Uterus (tissue), 4 donors: Measurements from ENCODE around the gene TARS3. TPM values are rescaled to one million over a fixed set of nuclear protein-coding genes. Genes with fewer than 3 reads are reported as not detected.

Source experiments
- DNase-seq, 2 donors: peaks; one replicate each; pipeline ENCODE4 v3.0.0-alpha.2; 2019 to 2020
- H3K27ac ChIP-seq, 2 donors: fragments of 200-600 bp; sonication (generic); 1 replicate in 1 of 2; 2 replicates in 1 of 2; pipeline ENCODE4 v1.5.1; 2016 to 2018
- H3K27me3 ChIP-seq, 2 donors: fragments of 200-600 bp; sonication (generic); one replicate each; pipeline ENCODE4 v1.5.1; 2018 to 2019; ENCODE audit warnings: control low read depth in 1 of 2
- H3K36me3 ChIP-seq, 2 donors: fragments of 200-600 bp; sonication (generic); one replicate each; pipeline ENCODE4 v1.5.1; 2019; ENCODE audit warnings: control low read depth in 1 of 2
- H3K4me1 ChIP-seq, 2 donors: fragments of 200-600 bp; sonication (generic); one replicate each; pipeline ENCODE4 v1.5.1; 2018 to 2019; ENCODE audit warnings: control low read depth in 1 of 2
- H3K4me3 ChIP-seq, 2 donors: fragments of 200-600 bp; sonication (generic); 1 replicate in 1 of 2; 2 replicates in 1 of 2; pipeline ENCODE4 v1.5.1; 2018 to 2019; ENCODE audit warnings: mild to moderate bottlenecking in 1 of 2
- H3K9me3 ChIP-seq, 2 donors: fragments of 200-600 bp; sonication (generic); one replicate each; pipeline ENCODE4 v1.5.1; 2019; ENCODE audit warnings: control low read depth in 1 of 2
- CTCF ChIP-seq, 4 experiments: fragments of 200-600 bp in 2 of 4; fragments of 450-650 bp in 2 of 4; sonication (generic) in 2 of 4; IDR thresholded peaks; one replicate each; pipeline ENCODE4 v1.5.1; 2016 to 2019; ENCODE audit warnings: antibody characterized with exemption in 4 of 4, mild to moderate bottlenecking in 2 of 4, moderate library complexity in 1 of 4
- POLR2A ChIP-seq, 2 donors: fragments of 450-650 bp; IDR thresholded peaks; one replicate each; pipeline ENCODE4 v1.6.1; 2016; ENCODE audit warnings: antibody characterized with exemption in 2 of 2, mild to moderate bottlenecking in 1 of 2, moderate library complexity in 1 of 2
- intact Hi-C: fragments of 100-400 bp; cut with DNase I; formaldehyde crosslinking; loops from one replicate; pipeline ENCODE4 v1.15.1; 2023; ENCODE audit warnings: low total_unique reads
- total RNA-seq, 4 donors: library from RNA; depleted of rRNA in 3 of 4; stranded (reverse); fragments of >200 nt in 3 of 4; gene quantifications; one replicate each; pipeline versions ENCODE4 v1.1.0 to v1.2.4, GENCODE V29; 2014 to 2023
- donor health status: DM: yes; HTN: yes; CAD: no.

Gene TARS3
- total RNA-seq, 4 donors from 2014 or later, result 3.3 to 24.8 (median 17.7) TPM

GRCh38 chr15:101654171-101654570 lies 70.1 kb downstream of the TARS3 start:
- Histone ChIP-seq H3K4me1 (peaks cover 8 to 11% of the 10 kb centered on the region in 2 donors), H3K27me3 (no peaks in the 10 kb centered on the region), H3K36me3 (no peaks in the 10 kb centered on the region), H3K4me3 (no peak overlapping the region), H3K9me3 (no peaks in the 10 kb centered on the region), H3K27ac (no peak overlapping the region)
- no peak for TF ChIP-seq POLR2A (IDR thresholded peaks at IDR 0.05)
- no peak for TF ChIP-seq CTCF (IDR thresholded peaks at IDR 0.05)
- no peak for DNase-seq
- intact Hi-C loops, result loop anchor here (5.0 kb wide), 1 partner anchor 357 kb away; the partner anchor contains the start of gene SNRPA1

DNA sequence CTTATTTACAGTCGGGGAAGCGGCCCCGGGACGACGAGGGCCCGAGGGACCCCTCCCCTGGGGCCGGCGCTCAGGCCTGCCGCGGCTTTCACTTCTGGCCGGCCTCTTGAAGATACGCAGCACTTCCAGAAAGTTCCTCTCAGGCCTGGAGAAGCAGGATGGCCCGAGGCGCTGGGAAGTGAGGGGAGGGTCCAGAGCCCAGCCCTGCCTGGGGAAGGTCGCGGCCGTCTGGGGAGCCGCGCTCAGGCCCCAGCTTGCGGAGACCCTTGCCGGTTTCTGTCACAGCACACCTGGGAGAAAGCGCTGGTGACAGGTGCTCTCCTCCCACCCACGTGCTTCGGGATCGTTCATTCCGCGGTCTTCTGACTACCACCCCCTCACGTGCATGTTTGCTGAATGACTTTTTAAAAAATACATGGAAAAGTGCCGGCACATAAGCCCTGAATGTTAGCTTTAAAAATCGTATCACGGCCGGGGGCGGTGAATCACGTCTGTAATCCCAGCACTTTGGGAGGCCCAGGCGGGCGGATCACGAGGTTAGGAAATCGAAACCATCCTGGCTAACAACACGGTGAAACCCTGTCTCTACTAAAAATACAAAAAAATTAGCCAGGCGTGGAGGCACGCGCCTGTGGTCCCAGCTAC lies 71.4 kb downstream of the TARS3 start:
- peak overlapping the region; percentile 90 to 96 for H3K27ac ChIP-seq
- no peaks in the 10 kb centered on the region for H3K36me3 ChIP-seq
- peak; percentile 21 to 24 for DNase-seq
- H3K4me1 ChIP-seq, result peaks cover 8 to 11% of the 10 kb centered on the region in 2 donors
- no peaks in the 10 kb centered on the region for H3K9me3 ChIP-seq
- no peaks in the 10 kb centered on the region for H3K27me3 ChIP-seq
- peak overlapping the region; percentile 74 to 85 for H3K4me3 ChIP-seq
- intact Hi-C loops, result loop anchor here (5.0 kb wide), 1 partner anchor 356 kb away; the partner anchor contains the start of gene SNRPA1
- no peak for TF ChIP-seq POLR2A (IDR thresholded peaks at IDR 0.05)
- TF ChIP-seq CTCF (IDR thresholded peaks at IDR 0.05), result no peak

GRCh38 chr15:101652098-101652785 lies 72.0 kb downstream of the TARS3 start, which contains the start of gene TM2D3:
TM2D3 (minus strand) TSS chr15:101652381; CDS start chr15:101652361, 20 bp downstream.
- no peaks in the 10 kb centered on the region for H3K36me3 ChIP-seq
- peak within 1 kb of the TSS; percentile 90 to 96 for H3K27ac ChIP-seq
- no peaks in the 10 kb centered on the region for H3K9me3 ChIP-seq
- H3K4me1 ChIP-seq, result peaks cover 8 to 11% of the 10 kb centered on the region in 2 donors
- H3K27me3 ChIP-seq, result no peaks in the 10 kb centered on the region
- intact Hi-C loops, result loop anchor here (5.0 kb wide), 1 partner anchor 355 kb away; the partner anchor contains the start of gene SNRPA1
- peak within 1 kb of the TSS; percentile 74 to 85 for H3K4me3 ChIP-seq
- peak; percentile 94 to 96 for TF ChIP-seq POLR2A (IDR thresholded peaks at IDR 0.05)
- TF ChIP-seq CTCF (IDR thresholded peaks at IDR 0.05), result peak; percentile 57 to 98 (median 88)
- DNase-seq, result peak; percentile 90 to 94

GRCh38 chr15:101651554-101652097 lies 72.6 kb downstream of the TARS3 start:
- H3K4me3 ChIP-seq, result peak overlapping the region; percentile 74 to 85
- no peaks in the 10 kb centered on the region for H3K36me3 ChIP-seq
- intact Hi-C loops, result loop anchor here (5.0 kb wide), 1 partner anchor 354 kb away; the partner anchor contains the start of gene SNRPA1
- TF ChIP-seq POLR2A (IDR thresholded peaks at IDR 0.05) (no peak), CTCF (IDR thresholded peaks at IDR 0.05) (no peak)
- H3K27ac ChIP-seq, result peak overlapping the region; percentile 90 to 96
- H3K27me3 ChIP-seq, result no peaks in the 10 kb centered on the region
- no peaks in the 10 kb centered on the region for H3K9me3 ChIP-seq
- peak in 1 of 2 donors; percentile 35 for DNase-seq
- peaks cover 8 to 11% of the 10 kb centered on the region in 2 donors for H3K4me1 ChIP-seq
